Lung microvascular endothelial cell (primary cell): ENCODE measurements around the gene ADAMTSL1. TPM values are rescaled to one million over a fixed set of nuclear protein-coding genes. Genes with fewer than 3 reads are reported as not detected.

Experiments
- DNase-seq, 2 donors: peaks; one replicate each; pipeline versions ENCODE4 v3.0.0 to v3.0.0-alpha.2; 2010; ENCODE audit warnings: low read depth in 2 of 2
- total RNA-seq: library from RNA; depleted of rRNA; stranded (reverse); fragments of >200 nt; gene quantifications from 2 replicates; pipeline ENCODE4 v1.2.1, GENCODE V29; 2014

ADAMTSL1 gene
- total RNA-seq, 1 donor from 2014 or later = 0.99 TPM

- no peak for DNase-seq
Observed at GRCh38 chr9:18548456-18548855, 74.5 kb downstream of the ADAMTSL1 start.

GRCh38 chr9:18549772-18550171 is 75.8 kb downstream of the ADAMTSL1 start:
- no peak for DNase-seq

- no peak for DNase-seq
Observed at GRCh38 chr9:18550286-18550685, 76.3 kb downstream of the ADAMTSL1 start.

GRCh38 chr9:18554244-18554643 is 80.3 kb downstream of the ADAMTSL1 start:
- no peak for DNase-seq

- DNase-seq = peak in 1 of 2 donors; percentile 48
Observed at GRCh38 chr9:18555105-18555883, 81.3 kb downstream of the ADAMTSL1 start.

- DNase-seq = no peak
Observed at GRCh38 chr9:18564018-18564880, 90.3 kb downstream of the ADAMTSL1 start.

- DNase-seq = peak; percentile 76 to 89
Observed at GRCh38 chr9:18566121-18566520, 92.2 kb downstream of the ADAMTSL1 start.

GRCh38 chr9:18568973-18569372 is 95.0 kb downstream of the ADAMTSL1 start:
- no peak for DNase-seq

GRCh38 chr9:18569941-18570630 is 96.1 kb downstream of the ADAMTSL1 start:
- no peak for DNase-seq

GRCh38 chr9:18573021-18573556 is 99.1 kb downstream of the ADAMTSL1 start:
- DNase-seq = no peak

- peak in 1 of 2 donors; percentile 12 for DNase-seq
Observed at GRCh38 chr9:18575686-18576085, 101.7 kb downstream of the ADAMTSL1 start.

- DNase-seq = no peak
Observed at GRCh38 chr9:18579536-18579935, 105.6 kb downstream of the ADAMTSL1 start.

GRCh38 chr9:18580151-18580550 is 106.2 kb downstream of the ADAMTSL1 start:
- no peak for DNase-seq

GRCh38 chr9:18585996-18586395 is 112.0 kb downstream of the ADAMTSL1 start:
- no peak for DNase-seq

GRCh38 chr9:18588002-18588401 is 114.0 kb downstream of the ADAMTSL1 start:
- DNase-seq = no peak

- DNase-seq = no peak
Observed at GRCh38 chr9:18591261-18591660, 117.3 kb downstream of the ADAMTSL1 start.

- no peak for DNase-seq
Observed at GRCh38 chr9:18594837-18595236, 120.9 kb downstream of the ADAMTSL1 start.

GRCh38 chr9:18595597-18595996 is 121.6 kb downstream of the ADAMTSL1 start:
- DNase-seq = no peak

- DNase-seq = no peak
Observed at GRCh38 chr9:18596920-18597319, 123.0 kb downstream of the ADAMTSL1 start.

- DNase-seq = no peak
Observed at GRCh38 chr9:18598969-18599368, 125.0 kb downstream of the ADAMTSL1 start.

GRCh38 chr9:18601026-18601425 is 127.1 kb downstream of the ADAMTSL1 start:
- DNase-seq = peak in 1 of 2 donors; percentile 8

- no peak for DNase-seq
Observed at GRCh38 chr9:18601956-18602355, 128.0 kb downstream of the ADAMTSL1 start.
